Stimulated activated naive B cell treated with anti-CD40 and anti-IgM and Interleukin-4, amounts not matched to agents 10 μg/mL and 1 μg/mL and 100 μg/mL, for 72 hours (primary cell): Measurements from ENCODE around the gene IFT43.

Experiments
- ATAC-seq, 2 donors: fragments of 150-1000 bp; cut with Tn5 transposase; replicated peaks; 2 replicates each; pipeline ENCODE4 v1.10.0; 2021; ENCODE audit warnings: moderate library complexity in 1 of 2
- DNase-seq: peaks from one replicate; pipeline ENCODE4 v3.0.0; 2021
- H3K27ac Mint-ChIP-seq: one replicate; pipeline ENCODE4 v1.8.0; 2022; ENCODE audit warnings: mild to moderate bottlenecking, mixed read lengths
- H3K27me3 Mint-ChIP-seq, 2 donors: one replicate each; pipeline ENCODE4 v1.8.0; 2022; ENCODE audit warnings: mixed read lengths in 2 of 2
- H3K36me3 Mint-ChIP-seq, 2 donors: one replicate each; pipeline ENCODE4 v1.8.0; 2022; ENCODE audit warnings: mixed read lengths in 2 of 2, mild to moderate bottlenecking in 1 of 2
- H3K4me1 Mint-ChIP-seq, 2 donors: one replicate each; pipeline ENCODE4 v1.8.0; 2022; ENCODE audit warnings: mixed read lengths in 2 of 2, mild to moderate bottlenecking in 1 of 2
- H3K4me3 Mint-ChIP-seq, 2 donors: one replicate each; pipeline ENCODE4 v1.8.0; 2022; ENCODE audit warnings: mild to moderate bottlenecking in 2 of 2, mixed read lengths in 2 of 2, moderate library complexity in 1 of 2
- H3K9me3 Mint-ChIP-seq, 2 donors: one replicate each; pipeline ENCODE4 v1.8.0; 2022; ENCODE audit warnings: mixed read lengths in 2 of 2, mild to moderate bottlenecking in 1 of 2

Gene IFT43

GRCh38 chr14:76055330-76055729 lies 69.8 kb downstream of the IFT43 start:
- DNase-seq (no peak), ATAC-seq (no peak)
- Mint-ChIP-seq H3K36me3 (peaks cover 9 to 10% of the 10 kb centered on the region in 2 donors), H3K9me3 (no peaks in the 10 kb centered on the region), H3K4me1 (no peaks in the 10 kb centered on the region), H3K4me3 (no peak overlapping the region), H3K27ac (no peak overlapping the region), H3K27me3 (no peaks in the 10 kb centered on the region)

- Mint-ChIP-seq H3K4me1 (no peaks in the 10 kb centered on the region), H3K27ac (no peak overlapping the region), H3K36me3 (peaks cover 14 to 16% of the 10 kb centered on the region in 2 donors), H3K27me3 (no peaks in the 10 kb centered on the region), H3K4me3 (no peak overlapping the region), H3K9me3 (no peaks in the 10 kb centered on the region)
- no peak for ATAC-seq
- DNase-seq: no peak
These were observed 70.6 kb downstream of the IFT43 start for GRCh38 chr14:76056128-76056527.

- Mint-ChIP-seq H3K4me3 (no peak overlapping the region), H3K36me3 (peaks cover 18 to 27% of the 10 kb centered on the region in 2 donors), H3K4me1 (no peaks in the 10 kb centered on the region), H3K27ac (no peak overlapping the region), H3K27me3 (no peaks in the 10 kb centered on the region), H3K9me3 (no peaks in the 10 kb centered on the region)
- DNase-seq: no peak
- no peak for ATAC-seq
These were observed 72.4 kb downstream of the IFT43 start for GRCh38 chr14:76057914-76058313.

GRCh38 chr14:76063327-76063726 lies 77.8 kb downstream of the IFT43 start:
- ATAC-seq (no peak), DNase-seq (no peak)
- H3K36me3 Mint-ChIP-seq: peaks cover 42 to 53% of the 10 kb centered on the region in 2 donors
- H3K4me3 Mint-ChIP-seq: no peak overlapping the region
- H3K4me1 Mint-ChIP-seq: no peaks in the 10 kb centered on the region
- H3K9me3 Mint-ChIP-seq: peaks cover 3 to 12% of the 10 kb centered on the region in 2 donors
- no peak overlapping the region for H3K27ac Mint-ChIP-seq
- no peaks in the 10 kb centered on the region for H3K27me3 Mint-ChIP-seq

- Mint-ChIP-seq H3K36me3 (peaks cover 39 to 50% of the 10 kb centered on the region in 2 donors), H3K27me3 (no peaks in the 10 kb centered on the region), H3K27ac (no peak overlapping the region), H3K4me1 (no peaks in the 10 kb centered on the region), H3K9me3 (peaks cover 3 to 12% of the 10 kb centered on the region in 2 donors), H3K4me3 (no peak overlapping the region)
- ATAC-seq (no peak), DNase-seq (no peak)
These were observed 80.0 kb downstream of the IFT43 start for GRCh38 chr14:76065519-76065918.

GRCh38 chr14:76067536-76067935 lies 82.0 kb downstream of the IFT43 start:
- Mint-ChIP-seq H3K4me3 (no peak overlapping the region), H3K36me3 (peaks cover 30 to 42% of the 10 kb centered on the region in 2 donors), H3K4me1 (no peaks in the 10 kb centered on the region), H3K9me3 (peaks cover 3 to 12% of the 10 kb centered on the region in 2 donors), H3K27ac (no peak overlapping the region), H3K27me3 (no peaks in the 10 kb centered on the region)
- no peak for ATAC-seq
- no peak for DNase-seq

- Mint-ChIP-seq H3K27me3 (no peaks in the 10 kb centered on the region), H3K9me3 (no peaks in the 10 kb centered on the region), H3K36me3 (peaks cover 9 to 19% of the 10 kb centered on the region in 2 donors), H3K27ac (no peak overlapping the region), H3K4me1 (no peaks in the 10 kb centered on the region), H3K4me3 (no peak overlapping the region)
- ATAC-seq (no peak), DNase-seq (no peak)
These were observed 88.2 kb downstream of the IFT43 start for GRCh38 chr14:76073717-76074116.

- no peaks in the 10 kb centered on the region for H3K27me3 Mint-ChIP-seq
- H3K27ac Mint-ChIP-seq: no peak overlapping the region
- no peaks in the 10 kb centered on the region for H3K4me1 Mint-ChIP-seq
- peaks cover 6 to 7% of the 10 kb centered on the region in 2 donors for H3K36me3 Mint-ChIP-seq
- H3K4me3 Mint-ChIP-seq: no peak overlapping the region
- DNase-seq (no peak), ATAC-seq (no peak)
- H3K9me3 Mint-ChIP-seq: no peaks in the 10 kb centered on the region
These were observed 91.8 kb downstream of the IFT43 start for GRCh38 chr14:76077340-76077739.

- H3K4me3 Mint-ChIP-seq: no peak overlapping the region
- DNase-seq (no peak), ATAC-seq (no peak)
- no peak overlapping the region for H3K27ac Mint-ChIP-seq
- H3K27me3 Mint-ChIP-seq: no peaks in the 10 kb centered on the region
- no peaks in the 10 kb centered on the region for H3K4me1 Mint-ChIP-seq
- no peaks in the 10 kb centered on the region for H3K9me3 Mint-ChIP-seq
- H3K36me3 Mint-ChIP-seq: peaks cover 13 to 16% of the 10 kb centered on the region in 2 donors
These were observed 92.9 kb downstream of the IFT43 start for GRCh38 chr14:76078501-76078900.

GRCh38 chr14:76080025-76080424 lies 94.5 kb downstream of the IFT43 start:
- no peak for ATAC-seq
- Mint-ChIP-seq H3K9me3 (no peaks in the 10 kb centered on the region), H3K4me1 (no peaks in the 10 kb centered on the region), H3K27me3 (no peaks in the 10 kb centered on the region), H3K27ac (no peak overlapping the region), H3K4me3 (no peak overlapping the region), H3K36me3 (peaks cover 9 to 11% of the 10 kb centered on the region in 2 donors)
- DNase-seq: no peak

GRCh38 chr14:76080471-76080870 lies 94.9 kb downstream of the IFT43 start:
- Mint-ChIP-seq H3K9me3 (no peaks in the 10 kb centered on the region), H3K4me3 (no peak overlapping the region), H3K27ac (no peak overlapping the region), H3K36me3 (peaks cover 7 to 10% of the 10 kb centered on the region in 2 donors), H3K27me3 (no peaks in the 10 kb centered on the region), H3K4me1 (no peaks in the 10 kb centered on the region)
- no peak for DNase-seq
- no peak for ATAC-seq

- H3K4me3 Mint-ChIP-seq: no peak overlapping the region
- DNase-seq (no peak), ATAC-seq (peak; percentile 36 to 60)
- H3K4me1 Mint-ChIP-seq: no peaks in the 10 kb centered on the region
- no peaks in the 10 kb centered on the region for H3K27me3 Mint-ChIP-seq
- H3K27ac Mint-ChIP-seq: no peak overlapping the region
- peaks cover 7 to 10% of the 10 kb centered on the region in 2 donors for H3K36me3 Mint-ChIP-seq
- H3K9me3 Mint-ChIP-seq: no peaks in the 10 kb centered on the region
These were observed 96.1 kb downstream of the IFT43 start for GRCh38 chr14:76081642-76082041.

- DNase-seq (no peak), ATAC-seq (no peak)
- no peaks in the 10 kb centered on the region for H3K9me3 Mint-ChIP-seq
- H3K27ac Mint-ChIP-seq: peak overlapping the region; percentile 20
- H3K27me3 Mint-ChIP-seq: no peaks in the 10 kb centered on the region
- no peaks in the 10 kb centered on the region for H3K4me1 Mint-ChIP-seq
- peaks cover 7 to 10% of the 10 kb centered on the region in 2 donors for H3K36me3 Mint-ChIP-seq
- H3K4me3 Mint-ChIP-seq: no peak overlapping the region
These were observed 98.5 kb downstream of the IFT43 start for GRCh38 chr14:76083796-76084765.

GRCh38 chr14:76085358-76085757 lies 99.8 kb downstream of the IFT43 start:
- ATAC-seq (no peak), DNase-seq (no peak)
- H3K4me3 Mint-ChIP-seq: no peak overlapping the region
- H3K27me3 Mint-ChIP-seq: no peaks in the 10 kb centered on the region
- no peaks in the 10 kb centered on the region for H3K4me1 Mint-ChIP-seq
- peaks cover 7 to 10% of the 10 kb centered on the region in 2 donors for H3K36me3 Mint-ChIP-seq
- H3K27ac Mint-ChIP-seq: no peak overlapping the region
- no peaks in the 10 kb centered on the region for H3K9me3 Mint-ChIP-seq

- no peaks in the 10 kb centered on the region for H3K9me3 Mint-ChIP-seq
- no peaks in the 10 kb centered on the region for H3K27me3 Mint-ChIP-seq
- H3K4me1 Mint-ChIP-seq: no peaks in the 10 kb centered on the region
- H3K4me3 Mint-ChIP-seq: no peak overlapping the region
- H3K36me3 Mint-ChIP-seq: peaks cover 7 to 10% of the 10 kb centered on the region in 2 donors
- no peak for DNase-seq
- H3K27ac Mint-ChIP-seq: no peak overlapping the region
- ATAC-seq: no peak
These were observed 101.1 kb downstream of the IFT43 start for GRCh38 chr14:76086636-76087035.
